KMS-11 (cell line): ENCODE measurements around the gene TCF4.

ENCODE experiments used
- H2AFZ ChIP-seq: fragments of 200-600 bp; sonication (generic); 2 replicates; pipeline ENCODE4 v1.6.1; 2016; ENCODE audit warnings: antibody characterized with exemption, mixed run types, low read depth
- H3K27ac ChIP-seq: fragments of 200-600 bp; sonication (generic); 2 replicates; pipeline ENCODE4 v1.6.1; 2016; ENCODE audit warnings: mild to moderate bottlenecking, mixed run types
- H3K27me3 ChIP-seq: fragments of 200-600 bp; sonication (generic); 2 replicates; pipeline ENCODE4 v1.6.1; 2017; ENCODE audit warnings: mild to moderate bottlenecking, low read depth, mixed run types, moderate library complexity; ENCODE audit not compliant: insufficient read depth
- H3K36me3 ChIP-seq: fragments of 200-600 bp; sonication (generic); 2 replicates; pipeline ENCODE4 v1.6.1; 2017; ENCODE audit warnings: mild to moderate bottlenecking, mixed run types; ENCODE audit not compliant: insufficient read depth
- H3K4me1 ChIP-seq: fragments of 200-600 bp; sonication (generic); 2 replicates; pipeline ENCODE4 v1.6.1; 2016; ENCODE audit warnings: mild to moderate bottlenecking, low read depth, mixed run types; ENCODE audit not compliant: poor library complexity, severe bottlenecking
- H3K4me2 ChIP-seq: fragments of 200-600 bp; sonication (generic); 2 replicates; pipeline ENCODE4 v1.7.0; 2016; ENCODE audit warnings: mild to moderate bottlenecking, mixed run types
- H3K4me3 ChIP-seq: fragments of 200-600 bp; sonication (generic); IDR thresholded peaks from 2 replicates; pipeline ENCODE4 v1.6.1; 2017; ENCODE audit warnings: low read depth, low read length, mixed read lengths; ENCODE audit not compliant: insufficient read depth
- H3K79me2 ChIP-seq: fragments of 200-600 bp; sonication (generic); 2 replicates; pipeline ENCODE4 v1.6.1; 2016; ENCODE audit warnings: low read depth, mixed run types; ENCODE audit not compliant: insufficient read depth
- H3K9ac ChIP-seq: fragments of 200-600 bp; sonication (generic); 2 replicates; pipeline ENCODE4 v1.6.1; 2016; ENCODE audit warnings: mild to moderate bottlenecking, mixed run types
- H4K20me1 ChIP-seq: fragments of 200-600 bp; sonication (generic); 2 replicates; pipeline ENCODE4 v1.6.1; 2016; ENCODE audit warnings: mild to moderate bottlenecking, mixed run types; ENCODE audit not compliant: insufficient read depth
- CTCF ChIP-seq: fragments of 200-600 bp; sonication (generic); conservative IDR thresholded peaks from 2 replicates; pipeline ENCODE4 v1.6.1; 2017; ENCODE audit warnings: low read depth, mild to moderate bottlenecking, antibody characterized with exemption, low read length, moderate library complexity, mixed read lengths

The TCF4 gene

GRCh38 chr18:55534996-55535395 lies 53.0 kb downstream of the TCF4 start:
- Histone ChIP-seq H3K79me2 (peaks cover 24% of the 10 kb centered on the region), H3K4me2 (peak overlapping the region; percentile 55), H3K4me1 (peaks cover 42% of the 10 kb centered on the region), H3K27ac (peak overlapping the region; percentile 57), H3K36me3 (no peaks in the 10 kb centered on the region), H3K9ac (peak overlapping the region; percentile 31; the same call in 1 of the 2 replicates), H4K20me1 (no peaks in the 10 kb centered on the region), H3K4me3 (no peak overlapping the region), H2AFZ (0 out of 2 replicates have a peak overlapping the region, but pooled peaks have one; percentile 1), H3K27me3 (no peaks in the 10 kb centered on the region)
- TF ChIP-seq CTCF: no peak

DNA sequence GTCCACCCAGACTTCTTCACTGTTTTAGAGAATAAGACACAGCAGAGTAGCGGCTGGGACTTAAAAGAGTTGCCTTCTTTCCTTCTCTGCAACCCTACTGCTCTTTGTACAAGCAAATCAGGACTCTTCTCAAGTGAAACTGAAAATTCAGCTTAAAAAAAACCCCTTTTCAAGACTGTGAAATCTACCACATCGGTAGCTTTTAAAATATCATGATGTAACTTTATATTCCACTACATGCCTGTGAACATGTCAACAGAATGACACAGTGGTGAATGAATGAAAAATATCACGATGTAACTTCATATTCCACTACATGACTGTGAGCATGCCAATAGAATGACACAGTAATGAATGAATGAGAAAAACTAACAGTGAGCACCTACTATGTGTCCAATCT lies 53.4 kb downstream of the TCF4 start:
- peaks cover 24% of the 10 kb centered on the region for H3K79me2 ChIP-seq
- TF ChIP-seq CTCF: no peak
- H3K9ac ChIP-seq: peak overlapping the region; percentile 31; the same call in 1 of the 2 replicates
- H3K36me3 ChIP-seq: no peaks in the 10 kb centered on the region
- peak overlapping the region; percentile 57 for H3K27ac ChIP-seq
- no peak overlapping the region for H3K4me3 ChIP-seq
- H4K20me1 ChIP-seq: no peaks in the 10 kb centered on the region
- H3K4me2 ChIP-seq: peak overlapping the region; percentile 55
- H2AFZ ChIP-seq: no peak overlapping the region
- H3K27me3 ChIP-seq: no peaks in the 10 kb centered on the region
- H3K4me1 ChIP-seq: peaks cover 42% of the 10 kb centered on the region

- Histone ChIP-seq H3K9ac (no peak overlapping the region), H2AFZ (no peak overlapping the region), H3K4me3 (no peak overlapping the region), H3K27ac (no peak overlapping the region), H3K79me2 (peaks cover 12% of the 10 kb centered on the region), H3K27me3 (no peaks in the 10 kb centered on the region), H3K36me3 (no peaks in the 10 kb centered on the region), H3K4me2 (no peak overlapping the region), H3K4me1 (peaks cover 28% of the 10 kb centered on the region), H4K20me1 (no peaks in the 10 kb centered on the region)
- TF ChIP-seq CTCF: no peak
Observed at GRCh38 chr18:55530166-55530565, 57.8 kb downstream of the TCF4 start.

DNA sequence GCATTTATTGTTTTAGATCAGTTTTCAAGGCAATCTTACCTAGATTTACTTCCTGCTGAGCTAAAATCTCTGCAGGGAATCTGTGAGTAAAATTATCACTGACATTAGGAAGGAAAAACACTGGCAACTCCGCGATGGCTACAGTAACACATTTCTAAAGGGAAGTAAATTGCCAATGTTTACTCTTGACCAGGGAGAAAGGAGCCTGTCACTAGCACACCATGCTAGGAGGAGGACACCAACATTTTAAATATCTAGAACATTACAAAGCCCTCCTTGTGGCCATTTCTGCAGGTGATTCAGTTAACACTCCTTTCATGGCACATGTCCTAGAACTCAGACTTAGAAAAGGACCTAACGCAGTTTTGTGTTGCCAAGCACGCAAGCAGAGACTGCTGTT lies 58.4 kb downstream of the TCF4 start:
- Histone ChIP-seq H4K20me1 (no peaks in the 10 kb centered on the region), H3K79me2 (peaks cover 12% of the 10 kb centered on the region), H3K4me3 (no peak overlapping the region), H2AFZ (no peak overlapping the region), H3K36me3 (no peaks in the 10 kb centered on the region), H3K27ac (no peak overlapping the region), H3K4me1 (peaks cover 22% of the 10 kb centered on the region), H3K9ac (no peak overlapping the region), H3K27me3 (no peaks in the 10 kb centered on the region), H3K4me2 (no peak overlapping the region)
- no peak for TF ChIP-seq CTCF
